ENCODE results near the gene CTBP2. TPM values are rescaled to one million over a fixed set of nuclear protein-coding genes. Genes with fewer than 3 reads are reported as not detected.

CTBP2 gene
- total and polyA plus RNA-seq, 8 donors = 21.3 to 169 (median 61.6) TPM

DNA sequence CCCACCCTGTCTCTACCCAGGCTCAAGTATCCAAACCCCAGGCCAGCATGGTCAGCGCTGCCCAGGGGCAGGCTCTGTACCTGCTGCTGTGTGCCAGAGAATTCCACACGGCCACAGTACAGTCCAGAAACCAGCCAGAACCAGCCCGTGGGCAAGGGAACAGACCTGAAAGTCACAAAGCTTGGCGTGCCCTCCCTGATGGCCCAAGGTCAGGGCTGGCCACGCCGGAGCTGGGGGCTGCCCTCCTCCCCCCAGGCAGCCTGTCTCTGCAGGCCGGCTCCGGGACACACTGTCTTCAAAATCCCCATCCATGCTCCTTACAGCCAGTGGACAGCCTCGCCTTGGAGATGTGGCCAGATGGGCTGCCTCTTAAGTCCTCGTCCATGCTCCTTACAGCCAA, 78.4 kb downstream of the CTBP2 start:
- DNase-seq = no peak
- H3K9me3 ChIP-seq = no peaks in the 10 kb centered on the region
- H3K27me3 ChIP-seq = no peaks in the 10 kb centered on the region
- peak overlapping the region in 2 of 5 donors; percentile 41 to 82 for H3K27ac ChIP-seq
- H3K4me1 ChIP-seq = peaks cover 23 to 70% (median 46%) of the 10 kb centered on the region in 4 donors
- peaks cover 0 to 28% (median 12%) of the 10 kb centered on the region in 4 donors for H3K36me3 ChIP-seq
- TF ChIP-seq POLR2A (IDR thresholded peaks at IDR 0.05) (no peak), POLR2AphosphoS5 (IDR thresholded peaks at IDR 0.05) (no peak), EP300 (IDR thresholded peaks at IDR 0.05) (no peak)
- TF ChIP-seq, protein P1, sequence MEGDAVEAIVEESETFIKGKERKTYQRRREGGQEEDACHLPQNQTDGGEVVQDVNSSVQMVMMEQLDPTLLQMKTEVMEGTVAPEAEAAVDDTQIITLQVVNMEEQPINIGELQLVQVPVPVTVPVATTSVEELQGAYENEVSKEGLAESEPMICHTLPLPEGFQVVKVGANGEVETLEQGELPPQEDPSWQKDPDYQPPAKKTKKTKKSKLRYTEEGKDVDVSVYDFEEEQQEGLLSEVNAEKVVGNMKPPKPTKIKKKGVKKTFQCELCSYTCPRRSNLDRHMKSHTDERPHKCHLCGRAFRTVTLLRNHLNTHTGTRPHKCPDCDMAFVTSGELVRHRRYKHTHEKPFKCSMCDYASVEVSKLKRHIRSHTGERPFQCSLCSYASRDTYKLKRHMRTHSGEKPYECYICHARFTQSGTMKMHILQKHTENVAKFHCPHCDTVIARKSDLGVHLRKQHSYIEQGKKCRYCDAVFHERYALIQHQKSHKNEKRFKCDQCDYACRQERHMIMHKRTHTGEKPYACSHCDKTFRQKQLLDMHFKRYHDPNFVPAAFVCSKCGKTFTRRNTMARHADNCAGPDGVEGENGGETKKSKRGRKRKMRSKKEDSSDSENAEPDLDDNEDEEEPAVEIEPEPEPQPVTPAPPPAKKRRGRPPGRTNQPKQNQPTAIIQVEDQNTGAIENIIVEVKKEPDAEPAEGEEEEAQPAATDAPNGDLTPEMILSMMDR (IDR thresholded peaks at IDR 0.05) = no peak
- intact Hi-C loops (cut with DNase I; ENCODE audit: low total_unique reads) = no loop called here
- H3K4me3 ChIP-seq = no peak overlapping the region
- WGBS, 5 donors = 61 to 77% (median 72%) methylated on average over 10 of the region's 10 CpGs

DNA sequence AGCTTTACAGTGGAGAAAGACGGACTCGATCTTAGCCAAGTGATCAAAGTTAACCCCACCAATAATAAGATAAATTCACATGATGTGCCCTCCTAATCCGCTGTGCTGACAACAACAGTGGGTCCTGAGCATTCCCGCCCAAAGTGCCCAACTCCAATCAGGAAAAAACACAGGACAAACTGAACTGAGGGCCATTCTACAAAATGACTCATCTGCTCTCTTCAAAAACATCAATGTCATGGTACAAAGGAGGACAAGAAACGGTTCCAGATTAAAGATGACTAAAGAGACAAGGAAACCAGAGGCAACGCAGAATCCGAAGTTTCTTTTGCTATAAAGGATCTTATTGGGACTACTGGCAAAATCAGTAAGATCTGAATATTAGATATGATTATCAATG, 79.4 kb downstream of the CTBP2 start:
- no peak for DNase-seq

DNA sequence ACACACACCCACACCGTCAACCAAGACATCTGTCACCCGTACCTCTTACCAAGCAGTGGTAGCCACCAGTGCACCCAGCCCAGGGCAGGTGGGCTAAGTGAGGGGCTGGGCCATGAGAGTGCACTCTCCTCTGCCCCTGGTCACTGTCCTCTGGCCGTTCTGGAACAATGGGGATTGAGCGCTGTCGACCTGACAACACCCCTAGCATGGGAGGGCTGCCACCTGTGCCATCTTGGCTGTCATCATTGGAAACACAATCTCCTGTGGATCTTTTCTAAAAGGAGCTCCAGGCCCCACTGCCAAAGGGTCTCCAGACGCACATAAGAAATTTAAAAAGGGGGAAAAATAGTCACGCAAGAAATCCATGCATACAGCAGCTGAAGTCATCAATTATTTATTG, 80.1 kb downstream of the CTBP2 start:
- no peak for DNase-seq
- H3K4me1 ChIP-seq = peaks cover 16 to 60% (median 41%) of the 10 kb centered on the region in 4 donors
- WGBS, 5 donors = 82 to 90% (median 88%) methylated on average over 7 of the region's 7 CpGs
- no peaks in the 10 kb centered on the region for H3K9me3 ChIP-seq
- no peak for TF ChIP-seq POLR2A (IDR thresholded peaks at IDR 0.05)
- no peak for TF ChIP-seq POLR2AphosphoS5 (IDR thresholded peaks at IDR 0.05)
- TF ChIP-seq EP300 (IDR thresholded peaks at IDR 0.05) = no peak
- TF ChIP-seq, protein P1 (IDR thresholded peaks at IDR 0.05) = no peak
- intact Hi-C loops (cut with DNase I; ENCODE audit: low total_unique reads) = no loop called here
- H3K27ac ChIP-seq = peak overlapping the region in 1 of 5 donors; percentile 18
- no peaks in the 10 kb centered on the region for H3K27me3 ChIP-seq
- H3K4me3 ChIP-seq = no peak overlapping the region
- H3K36me3 ChIP-seq = peaks cover 0 to 29% (median 15%) of the 10 kb centered on the region in 4 donors

More for the DNA sequence above, 79.4 kb downstream of the CTBP2 start:
- H3K4me3 ChIP-seq = no peak overlapping the region
- TF ChIP-seq, protein P1 (IDR thresholded peaks at IDR 0.05) = no peak
- no peak for TF ChIP-seq POLR2A (IDR thresholded peaks at IDR 0.05)
- TF ChIP-seq POLR2AphosphoS5 (IDR thresholded peaks at IDR 0.05) = no peak
- no peak for TF ChIP-seq EP300 (IDR thresholded peaks at IDR 0.05)
- H3K27ac ChIP-seq = no peak overlapping the region
- intact Hi-C loops (cut with DNase I; ENCODE audit: low total_unique reads) = no loop called here
- H3K36me3 ChIP-seq = peaks cover 0 to 29% (median 15%) of the 10 kb centered on the region in 4 donors
- WGBS, 5 donors = 85 to 91% (median 86%) methylated on average over 7 of the region's 7 CpGs
- no peaks in the 10 kb centered on the region for H3K9me3 ChIP-seq
- peaks cover 23 to 67% (median 47%) of the 10 kb centered on the region in 4 donors for H3K4me1 ChIP-seq
- no peaks in the 10 kb centered on the region for H3K27me3 ChIP-seq

DNA sequence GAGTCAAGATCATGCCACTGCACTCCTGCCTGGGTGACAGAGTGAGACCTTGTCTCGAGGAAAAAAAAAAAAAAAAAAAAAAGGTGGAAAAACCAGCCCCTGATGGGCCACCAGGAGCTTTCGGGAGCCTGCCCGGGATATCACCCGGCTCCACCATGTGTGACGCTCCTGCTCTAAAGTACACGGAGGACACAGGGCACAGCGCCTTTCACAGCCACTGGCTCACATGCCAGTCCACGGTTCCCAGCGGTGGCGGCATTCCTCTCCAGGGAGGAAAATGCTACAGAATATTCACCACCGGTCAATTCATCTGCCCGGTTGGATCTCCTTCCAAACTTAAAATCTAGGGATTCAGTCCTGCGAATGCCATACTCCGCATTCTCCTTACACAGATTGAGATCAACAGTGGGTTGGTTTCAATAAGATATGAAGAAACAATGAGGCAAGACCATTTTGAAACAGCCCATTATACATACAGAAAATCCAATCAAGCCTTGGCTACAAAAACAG, 81.2 kb downstream of the CTBP2 start:
- no peak overlapping the region for H3K4me3 ChIP-seq
- intact Hi-C loops (cut with DNase I; ENCODE audit: low total_unique reads) = no loop called here
- H3K27ac ChIP-seq = no peak overlapping the region
- peaks cover 5 to 48% (median 30%) of the 10 kb centered on the region in 4 donors for H3K4me1 ChIP-seq
- TF ChIP-seq EP300 (IDR thresholded peaks at IDR 0.05) (no peak), POLR2A (IDR thresholded peaks at IDR 0.05) (no peak), POLR2AphosphoS5 (IDR thresholded peaks at IDR 0.05) (no peak)
- TF ChIP-seq, protein P1 (IDR thresholded peaks at IDR 0.05) = no peak
- WGBS, 5 donors = 79 to 96% (median 92%) methylated on average over 14 of the region's 14 CpGs
- DNase-seq = no peak
- no peaks in the 10 kb centered on the region for H3K27me3 ChIP-seq
- no peaks in the 10 kb centered on the region for H3K9me3 ChIP-seq
- H3K36me3 ChIP-seq = peaks cover 0 to 36% (median 20%) of the 10 kb centered on the region in 4 donors

Data from stomach (tissue), 9 donors.